SK-N-SH treated with all-trans-retinoic acid at 6 μM for 48 hours (cell line): ENCODE measurements around the gene FAM47C.
"Not testable (repeated sequence)": the region's sequence is repeated elsewhere in the genome, so short reads cannot be mapped to it uniquely, and the experiment has no call there.

Experiments
- ATAC-seq: fragments of 200-7000 bp; cut with Tn5 transposase; 3 replicates; pipeline ENCODE4 v1.9.1; 2020; ENCODE audit warnings: mild to moderate bottlenecking, moderate library complexity
- ARNTL ChIP-seq: fragments of 450-650 bp; formaldehyde crosslinking; IDR thresholded peaks from 2 replicates; pipeline ENCODE4 v1.5.0; 2020; ENCODE audit warnings: low read depth, mild to moderate bottlenecking, moderate library complexity, borderline replicate concordance
- BACH2 ChIP-seq: fragments of 250-450 bp; sonication (Bioruptor Pico); IDR thresholded peaks from 2 replicates; pipeline ENCODE4 v1.9.0; 2021; ENCODE audit warnings: mild to moderate bottlenecking, borderline replicate concordance
- CSDC2 ChIP-seq: fragments of 250-450 bp; sonication (Bioruptor Pico); IDR thresholded peaks from 2 replicates; pipeline ENCODE4 v1.5.0; 2020; ENCODE audit warnings: mild to moderate bottlenecking, moderate library complexity
- CSRNP3 ChIP-seq: fragments of 250-450 bp; sonication (Bioruptor Pico); IDR thresholded peaks from 2 replicates; pipeline ENCODE4 v1.5.1; 2021; ENCODE audit warnings: mild to moderate bottlenecking, moderate library complexity
- ESRRG ChIP-seq: fragments of 250-450 bp; sonication (Bioruptor Pico); IDR thresholded peaks from 2 replicates; pipeline ENCODE4 v1.6.1; 2021; ENCODE audit warnings: mild to moderate bottlenecking
- ISL1 ChIP-seq: fragments of 250-450 bp; sonication (Bioruptor Pico); IDR thresholded peaks from 2 replicates; pipeline ENCODE4 v2.1.2; 2022; ENCODE audit warnings: mild to moderate bottlenecking, moderate library complexity
- OSR1 ChIP-seq: fragments of 250-450 bp; sonication (Bioruptor Pico); IDR thresholded peaks from 2 replicates; pipeline ENCODE4 v1.8.0; 2022; ENCODE audit warnings: moderate library complexity, mild to moderate bottlenecking, inconsistent platforms
- PATZ1 ChIP-seq: fragments of 250-450 bp; sonication (Bioruptor Pico); IDR thresholded peaks from 2 replicates; pipeline ENCODE4 v1.8.0; 2020; ENCODE audit warnings: mild to moderate bottlenecking, moderate library complexity, borderline replicate concordance
- POU6F1 ChIP-seq: fragments of 250-450 bp; sonication (Bioruptor Pico); IDR thresholded peaks from 2 replicates; pipeline ENCODE4 v1.8.0; 2021; ENCODE audit warnings: low read depth, mild to moderate bottlenecking, moderate library complexity, borderline replicate concordance
- PPARA ChIP-seq: fragments of 250-450 bp; sonication (Bioruptor Pico); IDR thresholded peaks from 2 replicates; pipeline ENCODE4 v1.5.0; 2020; ENCODE audit warnings: mild to moderate bottlenecking, borderline replicate concordance
- RARB ChIP-seq: fragments of 250-450 bp; sonication (Bioruptor Pico); IDR thresholded peaks from 2 replicates; pipeline ENCODE4 v1.8.0; 2021; ENCODE audit warnings: mild to moderate bottlenecking, moderate library complexity
- SNAI2 ChIP-seq: fragments of 250-450 bp; sonication (Bioruptor Pico); IDR thresholded peaks from 2 replicates; pipeline ENCODE4 v1.5.0; 2020; ENCODE audit warnings: mild to moderate bottlenecking, moderate library complexity
- TCF4 ChIP-seq: fragments of 250-450 bp; sonication (Bioruptor Pico); IDR thresholded peaks from 2 replicates; pipeline ENCODE4 v1.8.0; 2021; ENCODE audit warnings: mild to moderate bottlenecking, moderate library complexity, borderline replicate concordance
- TSHZ2 ChIP-seq: fragments of 250-450 bp; sonication (Bioruptor Pico); IDR thresholded peaks from 2 replicates; pipeline ENCODE4 v1.5.0; 2020; ENCODE audit warnings: mild to moderate bottlenecking, moderate library complexity
- ZC3H10 ChIP-seq: fragments of 250-450 bp; sonication (Bioruptor Pico); IDR thresholded peaks from 2 replicates; pipeline ENCODE4 v1.5.1; 2021; ENCODE audit warnings: mild to moderate bottlenecking, moderate library complexity
- ZFP3 ChIP-seq: fragments of 250-450 bp; sonication (Bioruptor Pico); IDR thresholded peaks from 2 replicates; pipeline ENCODE4 v1.5.0; 2020; ENCODE audit warnings: mild to moderate bottlenecking, moderate library complexity
- ZFP30 ChIP-seq: fragments of 450-650 bp; formaldehyde crosslinking; IDR thresholded peaks from 2 replicates; pipeline ENCODE4 v1.5.0; 2022; ENCODE audit warnings: mild to moderate bottlenecking, moderate library complexity
- ZNF565 ChIP-seq: fragments of 450-650 bp; formaldehyde crosslinking; conservative IDR thresholded peaks from 2 replicates; pipeline ENCODE4 v1.5.0; 2020; ENCODE audit warnings: low read depth, mild to moderate bottlenecking, moderate library complexity
- ZNF8 ChIP-seq: fragments of 450-650 bp; formaldehyde crosslinking; IDR thresholded peaks from 2 replicates; pipeline ENCODE4 v1.5.0; 2020; ENCODE audit warnings: mild to moderate bottlenecking, moderate library complexity

The FAM47C gene

GRCh38 chrX:36986231-36986630, 21.9 kb upstream of the FAM47C start:
- no peak for ATAC-seq
- TF ChIP-seq ZFP3: no peak
- TF ChIP-seq OSR1: no peak
- TF ChIP-seq POU6F1 (CRISPR knock-in tag): no peak
- TF ChIP-seq CSDC2 (CRISPR knock-in tag): no peak
- TF ChIP-seq ESRRG (CRISPR knock-in tag): no peak
- TF ChIP-seq ZFP30 (CRISPR knock-in tag): no peak
- no peak for TF ChIP-seq ARNTL
- no peak for TF ChIP-seq PATZ1 (CRISPR knock-in tag)
- no peak for TF ChIP-seq RARB (CRISPR knock-in tag)
- no peak for TF ChIP-seq ISL1 (CRISPR knock-in tag)
- TF ChIP-seq ZNF8: no peak
- no peak for TF ChIP-seq SNAI2 (CRISPR knock-in tag)
- no peak for TF ChIP-seq BACH2
- TF ChIP-seq PPARA (CRISPR knock-in tag): no peak
- TF ChIP-seq CSRNP3 (CRISPR knock-in tag): no peak
- no peak for TF ChIP-seq ZC3H10 (CRISPR knock-in tag)
- TF ChIP-seq TSHZ2 (CRISPR knock-in tag): no peak

GRCh38 chrX:36987212-36987611, 21.0 kb upstream of the FAM47C start:
- ATAC-seq: not testable (repeated sequence)

- no peak for ATAC-seq
Measured at GRCh38 chrX:37000140-37000539, 8.0 kb upstream of the FAM47C start.

More at GRCh38 chrX:37000140-37000539, 8.0 kb upstream of the FAM47C start:
- no peak for TF ChIP-seq POU6F1 (CRISPR knock-in tag)
- TF ChIP-seq ZNF565 (CRISPR knock-in tag): no peak
- no peak for TF ChIP-seq PPARA (CRISPR knock-in tag)
- TF ChIP-seq PATZ1 (CRISPR knock-in tag): no peak
- TF ChIP-seq CSDC2 (CRISPR knock-in tag): no peak
- TF ChIP-seq TCF4 (CRISPR knock-in tag): no peak
- no peak for TF ChIP-seq SNAI2 (CRISPR knock-in tag)
- TF ChIP-seq, all 23 proteins: peak for 0
